H1 (cell line): Measurements from ENCODE around the gene OPCML. TPM values are rescaled to one million over a fixed set of nuclear protein-coding genes. Genes with fewer than 3 reads are reported as not detected.

Source experiments
- ATF3 ChIP-seq: IDR thresholded peaks from 2 replicates; pipeline ENCODE4 v1.6.1; 2011; ENCODE audit warnings: low read depth, mild to moderate bottlenecking, low read length; ENCODE audit not compliant: insufficient read depth
- BCL11A ChIP-seq, 2 experiments: IDR thresholded peaks; one replicate each; pipeline ENCODE4 v1.6.1; 2011; ENCODE audit warnings: low read depth in 2 of 2, low read length in 2 of 2, mild to moderate bottlenecking in 2 of 2
- CHD7 ChIP-seq: fragments of 300-600 bp; sonication (generic); IDR thresholded peaks from 2 replicates; pipeline ENCODE4 v1.7.1; 2012; ENCODE audit warnings: low read length, moderate library complexity, mild to moderate bottlenecking, inconsistent platforms; ENCODE audit not compliant: insufficient replicate concordance
- EZH2 ChIP-seq: fragments of 200-600 bp; sonication (generic); IDR thresholded peaks from 2 replicates; pipeline ENCODE4 v1.7.1; 2012; ENCODE audit warnings: low read depth, mild to moderate bottlenecking, moderate library complexity, low read length, inconsistent platforms; ENCODE audit not compliant: severe bottlenecking
- HDAC6 ChIP-seq: IDR thresholded peaks from one replicate; pipeline ENCODE4 v1.7.1; 2012; ENCODE audit warnings: low read depth, mild to moderate bottlenecking, inconsistent platforms, low read length, moderate library complexity
- POLR2A ChIP-seq, 2 experiments: IDR thresholded peaks; 1 replicate in 1 of 2; 2 replicates in 1 of 2; pipeline ENCODE4 v1.6.1; 2011; ENCODE audit warnings: low read depth in 2 of 2, low read length in 2 of 2, mild to moderate bottlenecking in 2 of 2; ENCODE audit errors: control extremely low read depth in 1 of 2
- SIRT6 ChIP-seq: IDR thresholded peaks from one replicate; pipeline ENCODE4 v1.7.1; 2012; ENCODE audit warnings: low read length, inconsistent platforms
- SP1 ChIP-seq: IDR thresholded peaks from 2 replicates; pipeline ENCODE4 v1.6.1; 2011; ENCODE audit warnings: low read depth, low read length
- polyA plus RNA-seq, 7 experiments: library from polyadenylated mRNA; depleted of rRNA in 3 of 7; stranded (reverse) in 5 of 7; unstranded in 2 of 7; fragments of >200 nt in 5 of 7; fragments of 200-250 nt in 2 of 7; gene quantifications; 1 replicate in 5 of 7; 2 replicates in 1 of 7; 4 replicates in 1 of 7; pipeline versions ENCODE4 v1.2.1 to v1.2.3, GENCODE V29; 2011 to 2013; ENCODE audit warnings: missing spikeins in 2 of 7, mixed read lengths in 2 of 7
- total RNA-seq: library from RNA; stranded (reverse); fragmentation: NEBNext Ultra II Directional; extraction: Animal tissue kit (Norgen Biotek cat#: 25700); gene quantifications from 2 replicates; pipeline ENCODE4 v1.2.1, GENCODE V29; 2021

OPCML gene
- total and polyA plus RNA-seq, 2 of the 8 experiments (the other 6 are each of a cell fraction or from before 2014, with no cell fraction given) = 2.3 to 3.1 TPM

GRCh38 chr11:133362916-133363315 is 169.4 kb downstream of the OPCML start (continued):
- TF ChIP-seq CHD7 (no peak), EZH2 (no peak), POLR2A (IDR thresholded peaks at IDR 0.05; ENCODE audit: control extremely low read depth in 1 of 2, low read depth in 2 of 2, low read length in 2 of 2) (no peak), BCL11A (IDR thresholded peaks at IDR 0.05; ENCODE audit: low read depth in 2 of 2, low read length in 2 of 2) (no peak), SIRT6 (no peak), ATF3 (no peak), SP1 (no peak), HDAC6 (no peak)
